GM10248 (cell line): Measurements from ENCODE around the gene KHSRP.

Source experiments
- CTCF ChIA-PET: fragments of 300-600 bp; sonication (Branson Sonifier 250); formaldehyde crosslinking; extraction: SDS; loops from one replicate; lab custom pipeline; 2021; ENCODE audit warnings: antibody characterized with exemption; lab: Yijun Ruan, JAX
- POLR2A ChIA-PET: fragments of 350-650 bp; sonication (Branson Sonifier 250); formaldehyde crosslinking; extraction: SDS; loops from one replicate; lab custom pipeline; 2020; ENCODE audit warnings: antibody characterized with exemption; lab: Yijun Ruan, JAX
- DNase-seq: peaks from one replicate; pipeline ENCODE4 v3.0.0; 2012; ENCODE audit errors: extremely low spot score
- TF ChIP-seq, protein P1 (sequence below): IDR thresholded peaks from 2 replicates; pipeline ENCODE4 v1.5.1; 2012; ENCODE audit warnings: mild to moderate bottlenecking, low read depth; ENCODE audit errors: extremely low read depth, missing control alignments, control extremely low read depth

KHSRP gene

DNA sequence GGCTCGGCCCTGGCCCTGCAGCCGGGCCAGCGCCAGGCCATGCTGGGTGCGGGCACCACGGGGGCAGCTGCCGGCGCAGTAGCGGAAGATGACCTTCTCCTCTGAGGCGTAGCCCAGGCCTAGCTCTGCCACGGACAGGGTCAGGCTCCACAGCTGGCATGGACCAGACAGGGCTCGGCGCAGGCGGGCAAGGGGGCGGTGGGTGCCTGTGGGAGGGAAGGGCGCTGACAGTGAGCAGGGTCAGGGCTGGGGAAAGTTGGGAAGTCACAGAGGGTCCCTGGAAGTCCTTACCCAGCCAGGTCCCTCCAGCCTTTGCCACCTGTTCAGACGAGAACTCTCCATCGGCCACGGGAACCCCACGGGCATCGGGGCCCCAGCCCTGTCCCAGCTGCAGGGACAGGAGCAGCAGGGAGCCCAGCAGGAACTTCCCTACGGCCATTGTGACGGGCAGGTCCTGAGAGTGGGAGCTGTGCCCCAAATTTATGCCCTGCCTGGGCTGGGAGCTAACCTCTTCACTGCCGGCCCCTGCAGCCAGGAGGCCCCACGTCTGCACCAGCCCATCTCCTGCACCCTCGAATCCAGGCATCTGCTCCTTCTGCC, 49.1 kb downstream of the KHSRP start, which contains the start of gene PSPN:
Gene PSPN, minus strand, starts transcription at position 523 of the 600 bp plus-strand sequence. Its CDS starts 84 bp downstream, at position 439.
- no peak for DNase-seq
- POLR2A ChIA-PET, result interaction anchor here (1.2 kb wide), 1 partner anchor 15 kb away, joined by 10 read pairs; no protein-coding TSS in a partner anchor
- CTCF ChIA-PET, result no interaction called here
- TF ChIP-seq, protein P1, sequence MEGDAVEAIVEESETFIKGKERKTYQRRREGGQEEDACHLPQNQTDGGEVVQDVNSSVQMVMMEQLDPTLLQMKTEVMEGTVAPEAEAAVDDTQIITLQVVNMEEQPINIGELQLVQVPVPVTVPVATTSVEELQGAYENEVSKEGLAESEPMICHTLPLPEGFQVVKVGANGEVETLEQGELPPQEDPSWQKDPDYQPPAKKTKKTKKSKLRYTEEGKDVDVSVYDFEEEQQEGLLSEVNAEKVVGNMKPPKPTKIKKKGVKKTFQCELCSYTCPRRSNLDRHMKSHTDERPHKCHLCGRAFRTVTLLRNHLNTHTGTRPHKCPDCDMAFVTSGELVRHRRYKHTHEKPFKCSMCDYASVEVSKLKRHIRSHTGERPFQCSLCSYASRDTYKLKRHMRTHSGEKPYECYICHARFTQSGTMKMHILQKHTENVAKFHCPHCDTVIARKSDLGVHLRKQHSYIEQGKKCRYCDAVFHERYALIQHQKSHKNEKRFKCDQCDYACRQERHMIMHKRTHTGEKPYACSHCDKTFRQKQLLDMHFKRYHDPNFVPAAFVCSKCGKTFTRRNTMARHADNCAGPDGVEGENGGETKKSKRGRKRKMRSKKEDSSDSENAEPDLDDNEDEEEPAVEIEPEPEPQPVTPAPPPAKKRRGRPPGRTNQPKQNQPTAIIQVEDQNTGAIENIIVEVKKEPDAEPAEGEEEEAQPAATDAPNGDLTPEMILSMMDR, result no peak

DNA sequence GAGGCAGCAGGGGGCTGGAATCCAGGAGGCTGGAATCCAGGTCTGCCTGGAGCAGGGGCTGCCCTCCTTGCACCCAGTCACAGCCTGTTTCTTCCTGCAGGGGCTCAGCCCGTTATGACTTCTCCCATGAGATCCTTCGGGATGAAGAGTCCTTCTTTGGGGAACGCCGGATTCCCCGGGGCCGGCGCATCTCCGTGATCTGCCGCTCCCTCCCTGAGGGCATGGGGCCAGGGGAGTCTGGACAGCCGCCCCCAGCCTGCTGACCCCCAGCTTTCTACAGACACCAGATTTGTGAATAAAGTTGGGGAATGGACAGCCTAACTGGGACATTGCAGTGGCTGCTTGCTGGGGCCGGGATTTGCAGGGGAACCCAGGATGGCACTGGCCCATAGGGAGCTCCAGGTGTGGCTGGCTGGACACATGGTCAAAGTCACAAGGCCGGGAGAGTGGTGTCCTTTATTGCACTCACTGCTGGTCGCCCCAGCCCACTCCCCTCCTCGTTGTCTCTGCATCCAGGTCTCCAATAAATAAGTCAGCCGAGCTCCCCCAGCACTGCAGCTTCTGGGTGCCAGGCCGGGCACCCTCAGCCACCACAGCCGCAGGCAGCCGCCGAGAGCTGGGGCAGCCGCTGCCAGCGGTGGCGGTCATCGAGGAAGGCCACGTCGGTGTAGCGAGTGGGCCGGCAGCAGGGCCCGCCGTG, 49.8 kb downstream of the KHSRP start:
- CTCF ChIA-PET, result no interaction called here
- DNase-seq, result no peak
- TF ChIP-seq, protein P1, result no peak
- POLR2A ChIA-PET, result interaction anchor here (1.2 kb wide), 1 partner anchor 16 kb away, joined by 10 read pairs; no protein-coding TSS in a partner anchor

DNA sequence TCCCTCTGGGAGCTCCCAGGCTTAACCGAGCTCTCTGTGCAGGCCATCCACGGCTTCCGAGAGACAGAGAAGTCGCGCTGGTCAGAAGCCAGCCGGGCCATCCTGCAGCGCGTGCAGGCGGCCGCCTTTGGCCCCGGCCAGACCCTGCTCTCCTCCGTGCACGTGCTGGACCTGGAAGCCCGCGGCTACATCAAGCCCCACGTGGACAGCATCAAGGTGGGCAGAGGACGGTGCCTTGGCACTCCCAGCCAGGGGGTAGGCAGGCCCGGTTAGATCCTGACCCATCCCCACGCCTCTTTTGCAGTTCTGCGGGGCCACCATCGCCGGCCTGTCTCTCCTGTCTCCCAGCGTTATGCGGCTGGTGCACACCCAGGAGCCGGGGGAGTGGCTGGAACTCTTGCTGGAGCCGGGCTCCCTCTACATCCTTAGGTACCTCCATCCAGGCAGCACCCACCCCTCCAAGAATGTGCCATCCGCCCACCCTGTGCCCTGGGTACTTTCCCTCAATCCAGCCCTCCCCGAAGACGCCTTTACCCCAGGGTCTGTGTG, 50.4 kb downstream of the KHSRP start:
- TF ChIP-seq, protein P1, result no peak
- CTCF ChIA-PET, result interaction anchor here (0.9 kb wide), 1 partner anchor 155 kb away, joined by 3 read pairs; no protein-coding TSS in a partner anchor
- POLR2A ChIA-PET, result no interaction called here
- no peak for DNase-seq

DNA sequence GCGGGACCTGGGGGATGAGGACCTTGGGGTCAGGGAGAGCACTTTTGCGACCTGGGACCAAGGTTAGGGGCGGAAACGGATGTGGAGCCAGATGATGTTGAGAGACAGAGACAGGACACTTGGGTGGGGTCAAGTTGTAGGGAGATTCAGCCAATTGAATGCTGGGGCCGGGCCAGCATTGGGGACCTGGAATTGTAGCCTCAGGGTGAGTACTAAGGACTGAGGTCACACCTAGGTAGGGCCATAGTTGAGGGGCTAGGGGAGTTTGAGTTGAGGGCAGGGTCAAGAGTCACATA, 50.9 kb downstream of the KHSRP start:
- POLR2A ChIA-PET, result interaction anchor here (0.7 to 1.9 kb wide), 3 partner anchors 129 to 490 kb away, joined by 5 to 16 read pairs (median 6); partner anchors contain the start of gene TNFSF9
- DNase-seq, result no peak
- TF ChIP-seq, protein P1, result no peak
- CTCF ChIA-PET, result interaction anchor here (0.9 kb wide), 1 partner anchor 155 kb away, joined by 3 read pairs; no protein-coding TSS in a partner anchor

DNA sequence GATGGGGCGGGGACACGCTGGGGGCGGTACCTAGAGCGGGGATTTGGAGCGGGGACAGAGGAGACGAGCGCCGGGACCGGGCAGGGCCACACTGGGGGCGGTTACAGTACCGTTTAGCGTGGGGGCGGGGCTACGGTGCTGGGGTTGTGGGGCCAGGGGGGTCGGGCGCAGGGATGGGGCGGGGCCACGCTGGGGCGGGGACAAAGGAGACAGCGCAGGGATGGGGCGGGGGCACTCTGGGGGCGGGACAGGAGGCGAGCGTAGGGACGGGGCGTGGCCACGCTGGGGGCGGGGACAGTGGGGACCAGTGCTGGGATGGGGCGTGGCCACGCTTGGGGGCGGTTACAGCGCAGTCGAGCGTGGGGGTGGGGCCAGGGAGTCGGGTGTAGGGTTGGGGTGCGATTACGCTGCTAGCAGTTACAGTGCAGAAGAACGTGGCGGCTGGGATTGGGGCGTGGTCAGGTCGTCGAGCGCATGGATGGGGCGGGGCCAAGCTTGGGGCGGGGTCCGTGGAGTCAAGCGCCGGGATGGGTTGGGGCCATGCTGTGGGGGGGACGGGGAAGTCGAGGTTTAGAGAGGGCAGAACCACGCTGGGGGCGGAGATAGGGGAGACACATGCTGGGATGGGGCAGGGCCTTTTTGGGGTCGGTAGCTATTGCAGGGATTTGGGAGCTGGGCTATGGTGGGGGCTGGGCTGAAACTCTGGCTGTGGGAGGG, 51.4 kb downstream of the KHSRP start:
- POLR2A ChIA-PET, result interaction anchor here (0.5 to 1.9 kb wide), 12 partner anchors 11 to 1365 kb away, joined by 3 to 16 read pairs (median 4); partner anchors contain the start of genes CLPP and TNFSF9
- TF ChIP-seq, protein P1, result no peak
- CTCF ChIA-PET, result interaction anchor here (0.9 to 1.1 kb wide), 4 partner anchors 52 to 363 kb away, joined by 3 to 5 read pairs (median 3); partner anchors contain the start of gene KHSRP
- DNase-seq, result peak; percentile 98

DNA sequence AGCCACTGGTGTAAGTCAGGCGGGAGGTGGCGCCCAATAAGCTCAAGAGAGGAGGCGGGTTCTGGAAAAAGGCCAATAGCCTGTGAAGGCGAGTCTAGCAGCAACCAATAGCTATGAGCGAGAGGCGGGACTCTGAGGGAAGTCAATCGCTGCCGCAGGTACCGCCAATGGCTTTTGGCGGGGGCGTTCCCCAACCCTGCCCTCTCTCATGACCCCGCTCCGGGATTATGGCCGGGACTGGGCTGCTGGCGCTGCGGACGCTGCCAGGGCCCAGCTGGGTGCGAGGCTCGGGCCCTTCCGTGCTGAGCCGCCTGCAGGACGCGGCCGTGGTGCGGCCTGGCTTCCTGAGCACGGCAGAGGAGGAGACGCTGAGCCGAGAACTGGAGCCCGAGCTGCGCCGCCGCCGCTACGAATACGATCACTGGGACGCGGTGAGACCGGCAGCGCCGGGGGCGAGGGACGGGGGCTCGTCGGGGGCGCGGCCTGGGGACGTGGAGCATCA, 52.0 kb downstream of the KHSRP start, which contains the start of gene ALKBH7:
Gene ALKBH7, plus strand, starts transcription at position 201 of the 502 bp plus-strand sequence. Its CDS starts 27 bp downstream, at position 228.
- POLR2A ChIA-PET, result interaction anchor here (0.5 to 1.9 kb wide), 17 partner anchors 10 to 1364 kb away, joined by 3 to 16 read pairs (median 4); partner anchors contain the start of genes CLPP, KHSRP and TNFSF9
- CTCF ChIA-PET, result interaction anchor here (0.9 to 1.1 kb wide), 4 partner anchors 40 to 363 kb away, joined by 3 to 5 read pairs (median 3); partner anchors contain the start of gene KHSRP
- DNase-seq, result peak; percentile 94
- TF ChIP-seq, protein P1, result no peak
